HuH-7.5 (cell line): ENCODE results near the gene ATXN10.

Source experiments
- DNase-seq: peaks from one replicate; pipeline ENCODE4 v3.0.0; 2011; ENCODE audit warnings: low spot score

ATXN10 gene

DNA sequence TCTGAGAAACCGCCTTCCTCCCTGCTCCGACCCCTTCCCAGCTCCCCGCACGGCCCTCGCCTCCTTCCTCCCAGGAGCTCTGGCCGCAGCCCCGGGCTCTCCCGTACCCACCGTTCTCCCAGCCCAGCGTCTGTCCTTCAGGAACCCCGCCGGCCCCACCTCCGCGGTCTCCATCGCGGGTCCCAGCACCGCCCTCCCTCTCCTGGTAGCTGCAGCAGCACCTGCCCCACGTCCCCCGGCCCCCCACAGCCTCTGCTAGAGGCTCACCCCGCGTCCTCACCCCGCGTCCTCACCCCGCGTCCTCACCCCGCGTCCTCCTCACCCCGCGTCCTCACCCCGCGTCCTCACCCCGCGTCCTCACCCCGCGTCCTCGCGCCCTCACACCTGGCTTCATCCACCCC is 219.4 kb downstream of the ATXN10 start:
- DNase-seq: no peak

GRCh38 chr22:45891471-45891995 is 219.9 kb downstream of the ATXN10 start:
- DNase-seq: no peak

GRCh38 chr22:45891996-45892621 is 220.5 kb downstream of the ATXN10 start:
- no peak for DNase-seq

- DNase-seq: no peak
Measured at GRCh38 chr22:45892681-45893461, 221.2 kb downstream of the ATXN10 start.

- DNase-seq: no peak
Measured at GRCh38 chr22:45893516-45893915, 221.9 kb downstream of the ATXN10 start.
